HG02642 (cell line): ENCODE results near the gene PUM2.

ENCODE experiments used
- ATAC-seq: cut with Tn5 transposase; IDR thresholded peaks from one replicate; pipeline ENCODE4 v1.9.1; 2021; ENCODE audit warnings: mild to moderate bottlenecking; ENCODE audit not compliant: unreplicated experiment, poor library complexity

Gene PUM2

GRCh38 chr2:20207051-20207450 lies 143.6 kb downstream of the PUM2 start:
- ATAC-seq: peak; percentile 52

DNA sequence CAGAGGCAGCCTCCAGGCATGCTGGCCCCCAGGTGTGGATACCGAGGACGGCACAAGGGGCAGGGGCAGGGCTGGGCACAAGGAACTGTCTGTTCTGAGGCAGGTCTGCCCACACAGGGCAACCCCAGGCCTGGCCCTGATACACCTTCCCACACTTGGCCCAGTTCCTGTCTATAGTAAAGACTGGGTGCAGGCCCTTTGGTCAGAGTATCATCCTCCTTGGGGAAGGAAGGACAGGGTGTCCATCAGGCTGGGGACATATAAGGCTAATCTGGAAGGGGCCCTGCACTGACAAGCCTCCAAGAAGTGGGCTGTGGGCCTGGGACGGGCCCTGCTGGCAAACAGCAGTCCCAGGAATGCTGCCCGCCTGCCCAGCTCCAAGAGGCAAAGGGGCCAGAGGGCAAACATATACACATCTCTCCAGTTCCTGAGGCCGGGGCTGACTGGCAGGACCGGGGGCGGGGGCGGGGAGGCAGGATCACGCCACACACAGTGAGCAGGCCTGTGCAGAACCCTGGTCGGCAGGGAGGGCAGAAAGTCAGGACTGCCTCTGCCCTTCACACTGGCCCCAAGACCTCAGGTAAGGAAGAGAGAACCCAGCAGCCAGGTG lies 144.6 kb downstream of the PUM2 start:
- no peak for ATAC-seq

- no peak for ATAC-seq
Measured at GRCh38 chr2:20205069-20205468, 145.6 kb downstream of the PUM2 start.

- no peak for ATAC-seq
Measured at GRCh38 chr2:20203521-20204225, 147.0 kb downstream of the PUM2 start.

GRCh38 chr2:20203072-20203471 lies 147.6 kb downstream of the PUM2 start:
- ATAC-seq: no peak

- no peak for ATAC-seq
Measured at GRCh38 chr2:20201671-20202070, 149.0 kb downstream of the PUM2 start.

DNA sequence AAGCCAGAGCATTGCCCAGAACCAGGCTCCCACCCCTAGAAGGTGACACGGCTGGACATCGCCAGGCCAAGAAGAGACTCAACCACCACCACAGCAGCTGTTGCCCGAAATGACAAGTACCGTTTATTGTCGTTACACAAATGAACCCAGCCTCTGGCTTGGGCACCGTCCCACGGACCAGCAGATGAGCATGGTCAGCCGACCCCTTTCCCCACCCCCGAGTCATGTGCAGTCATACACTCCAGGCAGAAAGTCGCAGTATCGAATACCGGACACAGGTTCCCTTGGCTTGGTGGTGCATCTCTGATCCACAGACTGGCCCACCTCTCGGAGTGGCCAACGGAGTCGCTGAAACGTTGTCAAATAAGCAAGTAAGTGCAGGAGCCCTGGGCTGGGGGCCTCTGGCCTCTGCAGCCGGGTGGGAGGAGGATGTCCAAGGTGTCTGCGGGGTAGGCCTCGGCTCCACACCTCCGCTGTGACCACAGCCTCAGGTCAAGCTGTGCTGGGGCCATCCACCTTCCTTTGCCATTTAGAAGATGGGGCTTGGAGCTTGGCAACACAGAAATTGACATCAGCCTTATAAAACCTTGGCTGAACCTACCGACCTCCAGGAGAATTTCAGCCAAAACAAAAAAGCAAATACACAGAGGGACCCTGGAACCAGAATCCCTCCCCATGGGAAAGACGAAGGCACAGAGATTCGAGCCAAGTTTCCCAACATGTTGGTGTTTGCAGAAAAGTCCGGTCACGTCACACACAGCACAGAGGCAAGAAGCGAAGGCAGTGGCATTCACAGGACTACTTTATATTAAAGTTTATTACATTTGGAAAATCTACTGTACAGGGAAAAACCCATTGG lies 149.7 kb downstream of the PUM2 start:
- no peak for ATAC-seq

GRCh38 chr2:20199633-20200270 lies 150.9 kb downstream of the PUM2 start:
- no peak for ATAC-seq

DNA sequence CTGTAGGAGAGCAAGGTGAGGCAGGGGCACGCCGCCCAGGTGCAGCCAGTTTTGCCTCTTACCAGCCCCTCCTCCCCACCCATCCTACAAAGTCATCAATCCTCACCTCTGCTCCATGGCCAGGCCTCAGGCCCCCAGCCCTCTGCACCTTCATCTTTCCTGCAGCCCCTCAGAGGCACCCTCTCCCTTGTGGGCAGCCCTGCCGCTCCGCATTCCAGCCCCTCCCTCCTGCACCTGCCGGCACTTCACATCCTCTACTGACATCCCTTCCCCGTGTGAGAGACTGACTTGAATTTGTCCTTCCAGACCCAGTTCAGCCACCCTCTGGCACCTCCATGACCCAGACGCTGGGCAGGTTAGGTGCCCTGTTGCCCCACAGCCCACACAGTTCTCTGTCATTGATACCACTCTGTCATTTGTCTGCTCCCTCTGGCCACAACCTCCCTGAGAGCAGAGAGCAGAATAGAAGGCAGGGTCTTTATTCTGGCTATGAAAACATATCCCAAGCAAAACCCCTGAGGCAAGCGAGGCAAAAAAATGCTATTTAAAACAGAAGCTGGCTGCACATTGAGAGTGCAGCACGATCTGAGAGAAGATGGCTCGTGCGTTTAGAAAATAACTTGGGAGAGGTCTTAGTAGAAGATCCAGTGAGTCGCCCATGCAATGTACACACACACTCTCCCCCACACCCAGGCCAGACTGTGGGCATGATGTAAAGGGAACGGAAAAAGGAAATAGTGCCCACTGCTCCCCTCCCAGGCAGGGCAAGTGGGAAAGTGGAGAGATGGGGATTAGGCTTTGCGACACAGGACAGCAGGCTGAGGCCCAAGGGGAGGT lies 151.6 kb downstream of the PUM2 start:
- ATAC-seq: no peak
